Measurements from ENCODE around the gene UBE2B. TPM values are rescaled to one million over a fixed set of nuclear protein-coding genes. Genes with fewer than 3 reads are reported as not detected.
A peak's percentile ranks its signal among the peaks of the same experiment; 100 is the strongest.

The UBE2B gene
- polyA plus RNA-seq, 1 of the 3 experiments (the other 2 are of a cell fraction), result 24.3 TPM

- H3K27me3 ChIP-seq (ENCODE audit: insufficient read depth), result no peaks in the 10 kb centered on the region
- no peak overlapping the region for H3K27ac ChIP-seq (ENCODE audit: low read depth in 2 of 2, low read length in 1 of 2)
- TF ChIP-seq JUND (IDR thresholded peaks at IDR 0.05) (no peak), USF1 (IDR thresholded peaks at IDR 0.05; ENCODE audit: borderline replicate concordance, low read depth) (no peak)
- peaks cover 65% of the 10 kb centered on the region for H3K79me2 ChIP-seq (ENCODE audit: insufficient read depth)
- no peak overlapping the region; a peak in 1 of 4 replicates for H3K4me3 ChIP-seq (ENCODE audit: low read depth in 2 of 2, low read length in 1 of 2)
- H3K9ac ChIP-seq, result no peak overlapping the region; the same call in 1 of the 2 replicates
- no peak overlapping the region for H2AFZ ChIP-seq (ENCODE audit: low read depth)
- peaks cover 25% of the 10 kb centered on the region for H3F3A ChIP-seq (replicated peaks; ENCODE audit: insufficient read depth)
- peak overlapping the region; percentile 84; the same call in 1 of the 2 replicates for H3K4me2 ChIP-seq
- DNase-seq, result no peak
- H3K4me1 ChIP-seq (ENCODE audit: control insufficient read depth in 1 of 2, insufficient read depth in 2 of 2, low read depth in 1 of 2, low read length in 1 of 2), result peaks cover 7 to 12% of the 10 kb centered on the region in 2 experiments; a peak in 3 of 4 replicates
- H3K9me3 ChIP-seq, result no peaks in the 10 kb centered on the region
- H3K36me3 ChIP-seq (replicated peaks in 1 of 2; ENCODE audit: control insufficient read depth in 1 of 2, insufficient read depth in 2 of 2, low read length in 1 of 2), result no peaks in the 10 kb centered on the region
- no peaks in the 10 kb centered on the region for H3K9me2 ChIP-seq
- POLR2A ChIA-PET, result no interaction called here
- CTCF ChIA-PET, result no interaction called here
- no peaks in the 10 kb centered on the region for H4K20me1 ChIP-seq (ENCODE audit: insufficient read depth)
- WGBS (ENCODE audit: low lambda C conversion rate), result 95% methylated on average over 1 of the region's 1 CpG
Measured at GRCh38 chr5:134365604-134366003, 5.8 kb upstream of the UBE2B start.

- H4K20me1 ChIP-seq (ENCODE audit: insufficient read depth), result peaks cover 34% of the 10 kb centered on the region
- peak overlapping the region; percentile 93 for H2AFZ ChIP-seq (ENCODE audit: low read depth)
- peaks cover 5 to 15% of the 10 kb centered on the region in 2 experiments; a peak in 3 of 4 replicates for H3K4me1 ChIP-seq (ENCODE audit: control insufficient read depth in 1 of 2, insufficient read depth in 2 of 2, low read depth in 1 of 2, low read length in 1 of 2)
- no peaks in the 10 kb centered on the region for H3K9me3 ChIP-seq
- peak overlapping the region; percentile 77 for H3K4me2 ChIP-seq
- ChIA-PET CTCF (interaction anchor here (0.6 to 1.9 kb wide), 5 partner anchors 27 to 217 kb away, joined by 3 to 7 read pairs (median 3); no protein-coding TSS in a partner anchor), POLR2A (no interaction called here)
- H3K27ac ChIP-seq (ENCODE audit: low read depth in 2 of 2, low read length in 1 of 2), result peak overlapping the region; percentile 98
- WGBS (ENCODE audit: low lambda C conversion rate), result 15% methylated on average over 5 of the region's 5 CpGs
- no peak for DNase-seq
- H3K79me2 ChIP-seq (ENCODE audit: insufficient read depth), result peaks cover 64% of the 10 kb centered on the region
- H3K27me3 ChIP-seq (ENCODE audit: insufficient read depth), result no peaks in the 10 kb centered on the region
- TF ChIP-seq NFIC (IDR thresholded peaks at IDR 0.05; ENCODE audit: borderline replicate concordance) (no peak), TCF12 (IDR thresholded peaks at IDR 0.05) (no peak), TEAD4 (IDR thresholded peaks at IDR 0.05; ENCODE audit: borderline replicate concordance, insufficient read depth) (no peak), PBX3 (IDR thresholded peaks at IDR 0.05) (no peak), CHD2 (IDR thresholded peaks at IDR 0.05; ENCODE audit: low read length, partially characterized antibody) (no peak), RCOR1 (IDR thresholded peaks at IDR 0.05; ENCODE audit: low read length) (no peak), USF1 (IDR thresholded peaks at IDR 0.05; ENCODE audit: borderline replicate concordance, low read depth) (no peak), POLR2AphosphoS5 (IDR thresholded peaks at IDR 0.05; ENCODE audit: low read depth, low read length) (no peak), NRF1 (IDR thresholded peaks at IDR 0.05; ENCODE audit: low read depth, low read length) (no peak)
- H3K4me3 ChIP-seq (ENCODE audit: low read depth in 2 of 2, low read length in 1 of 2), result peak overlapping the region; percentile 93 to 95
- H3K9ac ChIP-seq, result peak overlapping the region; percentile 99
- H3K9me2 ChIP-seq, result no peaks in the 10 kb centered on the region
- H3F3A ChIP-seq (replicated peaks; ENCODE audit: insufficient read depth), result peaks cover 11% of the 10 kb centered on the region
- peaks cover 9 to 13% of the 10 kb centered on the region in 2 experiments for H3K36me3 ChIP-seq (replicated peaks in 1 of 2; ENCODE audit: control insufficient read depth in 1 of 2, insufficient read depth in 2 of 2, low read length in 1 of 2)
Measured at GRCh38 chr5:134370311-134370870, 978 bp upstream of the UBE2B start.
